Esophagus squamous epithelium (tissue), 4 donors: ENCODE results near the gene MRC2.

Experiments
- CTCF ChIP-seq, 6 experiments: fragments of 450-650 bp in 4 of 6; fragments of 200-600 bp in 2 of 6; sonication (generic) in 2 of 6; IDR thresholded peaks; one replicate each; pipeline ENCODE4 v1.5.1; 2016 to 2019; ENCODE audit warnings: antibody characterized with exemption in 6 of 6, mild to moderate bottlenecking in 4 of 6, moderate library complexity in 4 of 6
- POLR2A ChIP-seq, 4 donors: fragments of 450-650 bp; IDR thresholded peaks; one replicate each; pipeline ENCODE4 v1.6.1; 2017; ENCODE audit warnings: antibody characterized with exemption in 4 of 4, mild to moderate bottlenecking in 4 of 4, moderate library complexity in 3 of 4

DNA sequence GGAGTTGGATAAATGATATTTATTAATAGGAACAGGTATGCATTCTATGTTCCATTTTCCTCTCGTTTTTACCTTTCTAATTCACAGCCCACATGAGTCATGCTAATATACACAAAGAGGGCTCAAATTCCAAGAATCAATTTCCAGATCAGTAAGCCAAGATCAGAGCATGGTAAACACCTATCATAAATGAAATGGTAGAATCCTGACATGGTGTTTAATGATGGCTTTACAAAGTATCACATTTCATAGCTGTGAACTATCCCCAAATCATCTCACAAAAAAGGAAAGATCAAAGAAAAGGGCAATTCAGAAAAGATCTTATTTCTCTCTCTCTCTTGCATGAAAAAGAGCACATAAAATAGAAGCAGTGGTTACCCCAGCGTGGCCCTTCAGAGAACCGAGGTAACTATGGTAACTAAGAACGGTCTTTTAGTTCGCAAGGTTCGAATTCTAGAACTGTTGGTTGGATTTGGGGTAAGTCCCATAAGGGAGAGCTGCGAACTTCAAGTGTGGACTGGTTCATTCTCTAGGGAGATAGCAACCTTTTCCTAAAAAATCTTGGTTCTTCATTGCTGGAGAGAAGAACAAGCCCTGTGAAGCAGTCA, 107.7 kb downstream of the MRC2 start:
- TF ChIP-seq POLR2A (IDR thresholded peaks at IDR 0.05) (no peak), CTCF (IDR thresholded peaks at IDR 0.05) (no peak)
